ENCODE data around the gene DOCK9. TPM values are rescaled to one million over a fixed set of nuclear protein-coding genes. Genes with fewer than 3 reads are reported as not detected.

Gene DOCK9
- polyA plus RNA-seq, 3 donors = 21.2 to 57.2 (median 36.4) TPM

DNA sequence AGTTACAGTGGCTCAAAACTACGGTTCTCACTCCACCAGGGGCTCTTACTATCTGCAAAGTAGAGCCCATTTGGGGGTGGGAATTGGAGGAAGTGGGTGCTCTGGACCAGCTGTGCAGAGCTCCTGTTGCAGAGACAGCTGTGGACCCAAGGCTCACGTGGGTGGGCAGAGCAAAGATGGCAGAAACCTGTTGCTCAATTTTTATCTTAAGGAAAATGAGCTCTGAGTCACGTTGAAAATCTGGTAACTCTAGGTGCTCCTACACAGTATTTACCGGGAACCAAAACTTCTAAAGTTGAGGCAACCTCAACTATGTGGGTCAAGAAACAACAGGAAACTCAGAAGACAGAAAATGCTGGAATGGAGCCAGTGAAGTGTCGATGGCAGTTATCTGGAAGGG, 195.2 kb downstream of the DOCK9 start:
- 51 to 67% (median 66%) methylated on average over 5 of the region's 5 CpGs for WGBS, 3 donors
- H3K27ac ChIP-seq (ENCODE audit: low read depth, low read length) = no peak overlapping the region

DNA sequence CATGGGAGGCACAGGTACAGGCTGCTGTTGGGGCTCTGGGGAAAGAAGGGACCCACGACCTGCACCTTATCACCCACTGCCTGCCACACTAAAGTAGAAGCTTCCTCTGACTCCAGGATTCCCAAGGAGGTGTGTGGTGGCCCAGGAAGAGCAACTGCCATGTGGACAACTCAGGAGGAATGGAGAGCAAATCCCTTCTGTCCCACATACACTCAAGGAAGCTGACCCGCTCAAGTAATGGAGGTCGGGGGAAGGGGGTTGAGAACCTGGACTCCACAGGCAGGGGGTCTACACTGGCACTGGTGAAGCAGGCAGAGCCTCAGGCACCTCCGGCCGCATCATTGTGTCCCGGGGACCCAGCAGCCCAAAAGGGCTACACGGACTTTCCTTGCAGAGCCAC, 196.0 kb downstream of the DOCK9 start:
- H3K27ac ChIP-seq (ENCODE audit: low read depth, low read length) = no peak overlapping the region
- WGBS, 3 donors = 77 to 87% (median 87%) methylated on average over 7 of the region's 7 CpGs

DNA sequence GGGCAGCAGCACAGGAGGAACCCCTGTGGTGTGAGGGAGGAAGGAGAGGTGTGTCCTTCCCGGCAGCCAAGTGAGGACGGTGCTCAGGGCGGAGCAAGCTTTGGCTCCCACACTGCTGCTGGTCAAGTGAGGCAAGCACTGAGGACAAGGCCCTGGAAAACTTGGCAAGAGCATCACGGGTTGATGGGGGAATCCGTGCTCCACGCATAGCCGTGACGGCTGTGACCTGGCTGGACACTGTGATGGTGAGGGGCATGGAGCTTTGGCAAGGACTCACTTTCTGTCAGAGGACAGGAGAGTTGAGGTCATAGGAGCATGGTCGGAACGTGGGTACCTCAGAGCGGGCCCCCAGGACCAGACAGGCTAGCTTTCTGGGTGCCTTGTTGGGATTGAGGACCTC, 196.4 kb downstream of the DOCK9 start:
- 79 to 89% (median 86%) methylated on average over 11 of the region's 11 CpGs for WGBS, 3 donors
- H3K27ac ChIP-seq (ENCODE audit: low read depth, low read length) = no peak overlapping the region

DNA sequence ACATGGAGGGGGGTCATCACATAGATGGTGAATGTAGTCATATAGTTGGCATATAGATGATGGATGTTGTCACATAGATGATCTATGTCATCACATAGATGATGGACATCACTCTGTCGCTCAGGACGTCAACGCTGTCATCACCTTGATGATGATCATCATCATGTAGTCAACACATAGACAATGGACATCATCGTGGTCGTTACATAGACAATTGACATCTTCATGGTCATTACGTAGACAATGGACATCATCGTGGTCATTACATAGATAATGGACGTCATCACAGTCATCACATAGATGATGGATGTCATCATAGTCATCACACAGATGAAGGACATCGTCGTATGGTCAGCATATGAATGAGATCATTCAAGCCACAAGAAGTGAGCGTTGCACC, 196.8 kb downstream of the DOCK9 start:
- H3K27ac ChIP-seq (ENCODE audit: low read depth, low read length) = no peak overlapping the region
- 85 to 91% (median 89%) methylated on average over 11 of the region's 11 CpGs for WGBS, 3 donors

DNA sequence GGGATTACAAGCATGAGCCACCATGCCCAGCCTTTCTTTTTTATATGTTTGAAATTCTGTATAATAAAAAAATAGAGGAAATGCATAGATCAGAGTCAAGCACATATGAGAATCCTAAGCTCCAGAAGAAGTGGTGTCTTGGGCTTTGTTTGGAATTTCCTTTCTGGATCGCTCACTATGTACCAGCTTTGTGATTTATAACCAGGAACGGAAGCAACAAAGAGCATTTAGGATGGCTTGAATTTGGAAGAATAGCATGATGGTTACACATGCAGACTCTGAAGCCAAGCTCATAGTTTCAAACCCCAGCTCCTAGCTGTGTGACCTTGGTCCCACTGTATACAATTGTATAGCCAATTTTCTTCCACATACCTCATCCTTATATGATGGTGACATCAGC, 197.4 kb downstream of the DOCK9 start:
- WGBS, 3 donors = 39 to 69% (median 39%) methylated on average over 2 of the region's 2 CpGs
- H3K27ac ChIP-seq (ENCODE audit: low read depth, low read length) = no peak overlapping the region

DNA sequence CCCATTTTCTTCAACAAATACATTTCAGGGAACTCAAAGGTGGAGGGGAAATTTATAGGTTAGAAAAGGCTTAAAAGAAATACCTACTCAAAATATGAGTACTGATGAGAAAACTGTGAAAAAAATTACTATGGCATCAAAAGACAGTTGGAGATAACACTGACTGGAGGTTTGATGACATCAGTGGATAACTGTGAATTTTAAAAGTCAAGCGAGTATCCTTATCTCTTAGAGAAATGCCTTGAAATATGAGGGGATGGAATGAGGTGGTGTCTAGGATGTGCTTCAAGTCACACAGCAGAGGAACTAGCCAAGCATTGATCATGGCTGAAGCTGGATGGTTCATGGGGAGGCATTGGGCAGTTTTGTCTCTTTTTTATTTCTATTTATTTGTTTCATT, 198.2 kb downstream of the DOCK9 start:
- WGBS, 3 donors = 71 to 81% (median 77%) methylated on average over 1 of the region's 1 CpG
- no peak overlapping the region for H3K27ac ChIP-seq (ENCODE audit: low read depth, low read length)

DNA sequence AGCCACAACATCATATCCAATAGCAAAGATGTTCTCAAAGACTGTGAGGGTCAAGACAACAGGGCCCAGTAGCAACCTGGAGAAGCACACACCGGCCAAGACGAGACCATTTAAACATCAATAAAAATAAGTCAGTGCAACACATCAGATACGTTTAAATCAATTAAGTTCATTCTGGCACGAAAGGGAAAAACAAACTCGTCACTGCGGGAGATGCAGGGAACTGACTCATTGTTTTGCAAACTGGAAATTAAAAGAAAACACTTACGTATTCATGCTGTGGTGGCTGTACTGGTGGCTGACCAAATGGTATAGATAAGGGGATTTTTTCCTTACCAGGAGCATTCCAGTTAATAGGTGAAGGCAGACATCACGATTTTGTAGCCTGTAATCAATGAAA, 199.1 kb downstream of the DOCK9 start:
- no peak overlapping the region for H3K27ac ChIP-seq (ENCODE audit: low read depth, low read length)
- 73 to 77% (median 75%) methylated on average over 8 of the region's 8 CpGs for WGBS, 3 donors

DNA sequence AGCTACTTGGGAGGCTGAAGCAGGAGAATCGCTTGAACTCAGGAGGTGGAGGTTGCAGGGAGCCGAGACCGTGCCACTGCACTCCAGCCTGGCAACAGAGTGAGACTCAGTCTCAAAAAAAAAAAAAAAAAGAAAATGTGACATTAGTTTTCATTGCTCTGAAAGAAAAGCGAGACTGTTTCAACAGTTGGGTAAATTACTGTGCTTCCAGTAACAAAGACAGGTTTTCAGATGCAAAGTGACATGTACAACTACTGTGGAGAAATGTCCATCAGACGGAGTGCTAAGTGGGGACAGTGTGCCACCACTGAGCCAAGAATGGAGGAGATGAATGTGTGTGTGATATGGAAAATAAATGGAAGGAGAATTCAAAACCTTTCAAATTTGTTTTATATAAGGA, 201.2 kb downstream of the DOCK9 start:
- no peak overlapping the region for H3K27ac ChIP-seq (ENCODE audit: low read depth, low read length)
- 80 to 91% (median 84%) methylated on average over 5 of the region's 5 CpGs for WGBS, 3 donors

DNA sequence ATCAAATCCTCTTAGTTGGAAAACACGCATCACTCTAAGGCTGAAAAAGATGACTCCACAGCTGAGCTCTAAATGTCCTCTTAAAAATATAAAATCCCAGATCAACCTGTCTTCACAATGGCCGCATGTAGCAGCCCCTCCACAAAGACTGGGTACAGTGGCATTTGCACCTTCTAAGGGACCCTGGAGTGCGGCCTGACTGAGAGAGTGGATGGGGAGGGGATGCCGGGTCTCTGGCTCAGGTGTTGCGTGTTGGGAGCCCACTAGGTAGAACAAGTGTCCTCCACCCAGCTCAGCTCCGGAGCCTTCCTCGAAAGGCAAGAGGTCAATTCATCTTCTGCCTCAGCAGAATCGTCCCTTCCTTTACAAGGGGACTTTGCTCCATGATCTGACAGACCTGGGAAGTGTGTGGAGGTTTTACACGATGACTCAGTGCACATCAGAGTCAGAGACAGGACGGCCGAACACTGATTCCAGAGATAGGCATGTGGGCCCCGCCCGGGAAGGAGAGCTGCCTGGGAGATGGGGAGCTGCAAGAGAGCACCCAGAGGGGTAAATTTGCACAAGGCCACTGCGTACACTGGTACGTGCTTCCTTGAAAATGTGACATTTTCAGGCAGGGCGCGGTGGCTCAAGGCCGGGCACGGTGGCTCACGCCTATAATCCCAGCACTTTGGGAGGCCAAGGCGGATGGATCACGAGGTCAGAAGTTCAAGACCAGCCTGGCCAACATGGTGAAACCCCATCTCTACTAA, 201.8 kb downstream of the DOCK9 start:
- 88 to 90% (median 88%) methylated on average over 22 of the region's 22 CpGs for WGBS, 3 donors
- H3K27ac ChIP-seq (ENCODE audit: low read depth, low read length) = no peak overlapping the region

DNA sequence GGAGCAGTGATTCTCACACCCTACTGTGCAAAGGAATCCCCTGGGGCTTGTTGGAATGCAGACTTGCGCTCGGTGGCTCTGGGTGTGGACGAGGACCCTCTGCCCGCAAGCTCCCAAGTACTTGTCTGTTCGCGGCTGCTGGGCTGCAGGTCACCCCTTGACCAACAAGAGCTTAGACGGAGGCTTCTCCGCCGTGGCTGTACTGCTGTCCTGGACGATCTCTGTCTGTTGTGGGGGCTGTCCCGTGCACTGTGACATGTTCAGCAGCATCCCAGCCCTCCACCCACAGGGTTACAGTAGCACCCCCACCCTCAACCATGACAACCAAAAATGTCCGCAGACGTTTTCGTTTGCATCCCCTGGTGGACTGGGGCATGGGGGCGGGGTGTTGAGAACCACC, 202.5 kb downstream of the DOCK9 start:
- WGBS, 3 donors = 85 to 91% (median 86%) methylated on average over 15 of the region's 15 CpGs

DNA sequence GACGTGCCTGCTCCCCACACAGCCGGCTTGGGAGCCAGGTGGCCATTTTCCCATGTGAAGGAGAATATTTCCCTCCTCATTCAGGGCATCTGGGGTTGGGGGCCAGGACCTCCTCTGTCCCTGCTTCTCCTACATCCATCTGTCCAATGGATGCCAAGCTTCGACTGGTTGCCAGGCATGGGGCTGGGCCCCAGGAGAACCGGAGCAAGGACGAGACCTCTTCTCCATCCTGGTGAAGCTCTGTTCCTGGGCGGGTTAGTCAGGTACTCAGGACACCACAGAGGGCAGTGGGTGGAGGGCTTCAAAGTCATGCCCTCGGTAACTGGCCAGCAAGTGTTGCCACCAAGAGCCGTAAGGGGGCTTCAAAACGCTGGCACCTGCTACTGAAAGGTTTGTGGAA, 203.1 kb downstream of the DOCK9 start:
- H3K27ac ChIP-seq (ENCODE audit: low read depth, low read length) = no peak overlapping the region
- 88 to 95% (median 94%) methylated on average over 9 of the region's 9 CpGs for WGBS, 3 donors

More for the DNA sequence above, 202.5 kb downstream of the DOCK9 start:
- H3K27ac ChIP-seq (ENCODE audit: low read depth, low read length) = no peak overlapping the region

DNA sequence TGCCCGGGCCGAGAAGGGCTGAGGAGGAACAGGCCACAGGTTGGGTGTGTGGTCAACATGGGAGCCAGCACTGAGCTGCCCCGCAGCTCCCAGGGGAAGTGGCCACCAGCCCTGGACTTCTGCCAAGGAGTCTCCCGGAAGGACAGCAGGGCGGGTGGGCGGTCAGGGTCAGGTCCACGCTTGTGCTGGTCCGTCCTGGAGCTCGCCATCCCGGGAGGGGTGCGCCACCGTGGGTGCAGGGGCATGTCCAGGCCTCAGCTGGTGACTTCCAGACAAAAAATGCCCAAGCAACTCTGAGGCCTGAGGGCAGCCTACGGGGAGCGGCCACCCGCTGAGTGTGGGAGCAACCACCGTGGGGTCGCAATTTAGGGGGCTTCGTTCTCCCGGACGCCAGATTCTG, 203.9 kb downstream of the DOCK9 start:
- no peak overlapping the region for H3K27ac ChIP-seq (ENCODE audit: low read depth, low read length)
- WGBS, 3 donors = 87 to 90% (median 90%) methylated on average over 20 of the region's 20 CpGs

DNA sequence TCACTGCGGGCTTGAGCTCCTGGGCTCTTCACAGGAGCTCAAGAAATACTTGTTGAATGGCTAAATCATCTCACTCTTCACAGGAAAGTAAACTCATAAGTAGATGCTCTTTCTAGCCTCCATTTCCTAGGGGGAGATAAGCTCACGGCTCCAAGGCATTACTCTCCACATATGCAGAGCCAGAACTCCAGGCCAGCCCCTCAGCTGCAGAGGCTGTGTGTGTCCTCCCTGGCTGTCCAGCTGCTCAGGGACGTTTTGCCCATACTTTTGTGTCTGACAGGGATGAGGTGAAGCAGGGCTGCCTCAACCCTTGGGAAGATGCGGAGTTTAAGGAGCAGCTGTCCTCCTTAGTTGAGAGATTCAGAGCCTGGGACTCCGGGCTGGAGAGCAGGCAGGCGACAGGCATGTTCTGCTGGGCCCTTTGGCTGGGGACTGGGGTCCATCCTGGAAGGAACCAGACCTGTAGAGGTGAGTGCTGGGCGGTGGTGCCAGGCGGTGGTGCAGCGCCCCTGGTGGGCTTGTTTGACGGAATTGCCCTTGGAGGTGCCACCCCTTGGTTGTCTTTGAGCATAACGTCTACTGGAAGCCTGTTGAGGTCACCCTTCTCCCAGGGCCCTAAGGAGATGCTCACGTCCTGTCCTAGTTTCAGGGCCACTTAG, 204.9 kb downstream of the DOCK9 start:
- H3K27ac ChIP-seq (ENCODE audit: low read depth, low read length) = no peak overlapping the region
- WGBS, 3 donors = 78 to 92% (median 85%) methylated on average over 12 of the region's 12 CpGs

DNA sequence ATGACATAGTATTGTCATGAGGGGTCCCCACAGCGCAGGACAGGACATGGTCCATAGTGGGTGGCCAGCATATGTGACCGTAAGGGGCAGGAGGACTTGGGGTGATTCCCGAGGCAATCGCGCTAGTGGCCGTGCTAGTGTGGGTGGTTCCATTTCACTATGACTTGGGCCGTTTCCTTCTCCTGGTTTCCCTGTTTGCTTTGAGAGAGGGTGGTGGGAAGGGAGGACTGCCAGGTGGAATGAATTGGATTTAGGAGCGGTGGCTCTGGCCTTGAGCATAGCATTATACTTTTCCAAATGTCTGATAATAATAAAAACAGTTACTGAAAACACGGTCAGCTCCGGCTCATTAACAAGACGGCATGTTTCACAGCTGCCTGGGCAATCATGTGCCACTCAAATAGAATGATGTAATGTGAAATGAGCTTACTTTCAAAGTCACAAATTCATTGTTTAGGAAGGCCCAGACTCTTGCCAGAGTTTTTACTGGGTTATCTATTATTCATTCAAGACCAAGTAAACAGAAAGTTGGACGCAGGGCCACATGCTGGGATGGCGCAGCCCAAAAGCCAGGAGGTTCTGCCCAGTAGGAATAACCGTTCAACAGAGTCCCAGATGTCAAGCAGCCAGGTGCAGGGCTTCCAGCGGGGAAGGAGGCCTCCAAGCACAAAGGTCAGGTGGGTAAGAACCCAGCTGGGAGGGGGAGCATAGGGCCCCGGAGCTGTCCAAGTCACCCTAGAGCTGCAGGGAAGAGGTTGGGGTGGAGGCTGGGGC, 205.8 kb downstream of the DOCK9 start:
- H3K27ac ChIP-seq (ENCODE audit: low read depth, low read length) = no peak overlapping the region
- 47 to 89% (median 89%) methylated on average over 16 of the region's 16 CpGs for WGBS, 3 donors

DNA sequence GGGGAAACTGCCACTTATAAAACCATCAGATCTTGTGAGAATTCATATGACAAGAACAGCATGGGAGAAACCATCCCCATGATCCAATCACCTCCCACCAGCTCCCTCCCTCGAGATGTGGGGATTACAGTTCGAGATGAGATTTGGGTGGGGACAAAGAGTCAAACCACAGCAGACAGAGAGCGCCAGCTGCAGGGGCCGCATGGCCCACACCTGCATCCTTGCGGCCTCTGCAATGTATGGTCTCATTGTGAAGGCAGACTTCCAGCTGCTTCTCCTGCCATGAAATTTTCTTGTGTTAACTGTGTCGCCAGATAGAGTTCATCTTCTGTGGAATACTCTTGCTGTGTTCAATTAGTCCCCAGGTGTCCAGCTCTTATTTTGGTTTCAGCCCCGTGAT, 208.1 kb downstream of the DOCK9 start:
- no peak overlapping the region for H3K27ac ChIP-seq (ENCODE audit: low read depth, low read length)
- WGBS, 3 donors = 84 to 90% (median 85%) methylated on average over 7 of the region's 7 CpGs

DNA sequence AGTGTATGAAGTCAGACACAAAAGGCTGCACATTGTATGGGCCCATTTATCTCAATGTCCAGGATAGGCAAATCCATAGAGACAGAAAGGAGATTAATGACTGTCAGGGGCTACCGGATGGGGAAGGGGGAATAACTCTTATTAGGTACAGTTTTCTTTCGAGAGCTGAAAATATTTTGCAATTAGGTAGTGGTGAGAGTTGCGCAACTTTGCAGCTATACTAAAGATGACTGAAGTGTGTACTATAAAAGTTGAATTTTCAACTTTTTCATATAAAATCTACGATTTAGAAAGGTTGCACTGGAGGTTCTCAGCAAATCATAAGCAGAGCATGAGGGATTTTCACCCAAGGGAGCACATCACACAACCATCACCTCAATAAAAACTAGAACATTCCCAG, 209.3 kb downstream of the DOCK9 start:
- 55 to 81% (median 63%) methylated on average over 4 of the region's 4 CpGs for WGBS, 3 donors
- H3K27ac ChIP-seq (ENCODE audit: low read depth, low read length) = no peak overlapping the region

DNA sequence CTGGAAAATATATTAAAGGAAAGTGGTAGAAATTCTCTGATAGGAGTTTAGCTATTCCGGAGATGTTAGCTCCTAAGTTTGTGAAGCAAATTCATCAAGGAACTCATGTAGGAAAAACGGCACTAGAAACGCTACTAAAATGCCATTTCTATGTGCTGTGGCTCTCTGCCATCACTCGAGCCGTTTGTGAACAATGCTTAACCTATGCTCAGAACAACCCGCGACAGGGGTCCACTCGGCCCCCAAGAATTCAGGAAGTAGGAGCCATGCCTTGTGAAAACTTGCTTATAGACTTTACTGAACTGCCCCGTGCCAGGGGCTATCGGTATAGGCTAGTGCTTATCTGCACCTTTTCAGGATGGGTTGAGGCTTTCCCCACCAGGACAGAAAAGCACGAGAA, 211.2 kb downstream of the DOCK9 start:
- WGBS, 3 donors = 43 to 73% (median 64%) methylated on average over 11 of the region's 11 CpGs
- no peak overlapping the region for H3K27ac ChIP-seq (ENCODE audit: low read depth, low read length)

DNA sequence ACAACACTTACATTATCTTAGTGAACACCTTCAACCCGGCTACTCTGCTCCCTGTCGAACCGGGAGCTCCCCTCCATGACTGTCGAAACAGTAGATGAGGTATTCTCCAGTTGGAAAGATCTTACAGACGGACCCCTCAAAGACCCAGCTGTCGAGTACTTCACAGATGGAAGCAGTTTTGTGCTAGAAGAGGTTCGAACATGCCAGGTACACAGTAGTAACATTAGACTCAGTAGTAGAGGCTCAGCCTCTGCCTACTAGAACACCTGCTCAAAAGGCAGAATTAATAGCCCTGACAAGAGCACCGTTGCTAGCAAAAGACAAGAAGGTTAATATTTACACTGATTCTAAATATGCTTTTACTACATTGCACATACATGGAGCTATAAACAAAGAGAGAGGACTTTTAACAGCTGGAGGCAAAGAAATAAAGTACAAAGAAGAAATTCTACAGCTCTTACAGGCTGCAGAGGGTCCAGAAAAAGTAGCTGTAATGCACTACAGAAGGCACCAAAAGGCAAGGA, 211.8 kb downstream of the DOCK9 start:
- no peak overlapping the region for H3K27ac ChIP-seq (ENCODE audit: low read depth, low read length)
- 80 to 87% (median 81%) methylated on average over 8 of the region's 8 CpGs for WGBS, 3 donors

DNA sequence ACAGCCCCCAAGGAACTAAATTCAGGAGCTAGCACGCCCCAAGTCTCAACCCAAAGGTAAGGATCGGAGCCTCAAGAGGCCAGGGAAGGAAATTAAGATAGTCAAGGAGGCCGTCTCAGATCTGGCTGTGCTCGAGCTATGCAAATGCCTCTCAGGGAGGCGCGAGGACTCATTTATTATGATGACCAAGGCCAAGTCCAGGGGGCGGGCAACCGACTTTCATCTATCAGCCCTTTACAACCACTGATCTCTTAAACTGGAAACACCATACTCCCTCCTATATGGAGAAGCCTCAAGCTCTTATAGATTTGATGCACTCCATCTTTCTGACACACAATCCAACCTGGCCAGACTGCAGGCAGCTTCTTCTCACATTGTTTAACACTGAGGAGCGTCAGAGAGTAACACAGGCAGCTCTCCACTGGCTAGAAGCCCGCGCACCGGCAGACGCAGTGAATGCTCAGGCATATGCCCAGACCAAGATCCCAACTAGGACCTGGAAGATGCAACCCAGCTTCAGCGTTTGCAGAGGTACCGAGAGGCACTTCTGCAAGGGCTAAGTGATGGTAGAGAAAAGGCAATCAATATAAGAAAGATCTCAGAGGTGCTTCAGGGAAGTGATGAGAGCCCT, 215.8 kb downstream of the DOCK9 start:
- WGBS, 3 donors = 65 to 79% (median 74%) methylated on average over 15 of the region's 15 CpGs

More for the DNA sequence above, 215.8 kb downstream of the DOCK9 start:
- H3K27ac ChIP-seq (ENCODE audit: low read depth, low read length) = no peak overlapping the region
